ENCODE data around the gene PARL.
"Not testable (repeated sequence)": the region's sequence is repeated elsewhere in the genome, so short reads cannot be mapped to it uniquely, and the experiment has no call there.

PARL gene

GRCh38 chr3:183790700-183791099, 94.0 kb downstream of the PARL start:
- DNase-seq (ENCODE audit: low spot score) = no peak

- DNase-seq (ENCODE audit: low spot score) = no peak
Observed at GRCh38 chr3:183789826-183790225, 94.9 kb downstream of the PARL start.

GRCh38 chr3:183784503-183784902, 100.2 kb downstream of the PARL start:
- DNase-seq (ENCODE audit: low spot score) = not testable (repeated sequence)

- DNase-seq (ENCODE audit: low spot score) = no peak
Observed at GRCh38 chr3:183782576-183783276, 102.0 kb downstream of the PARL start.

- no peak for DNase-seq (ENCODE audit: low spot score)
Observed at GRCh38 chr3:183781246-183781645, 103.4 kb downstream of the PARL start.

GRCh38 chr3:183779896-183780465, 104.7 kb downstream of the PARL start:
- no peak for DNase-seq (ENCODE audit: low spot score)
